Measurements from ENCODE around the gene DCST1.

The DCST1 gene

GRCh38 chr1:155001425-155001674 lies 32.3 kb upstream of the DCST1 start:
- no peak for DNase-seq

GRCh38 chr1:155001675-155002463 lies 31.8 kb upstream of the DCST1 start:
- peak; percentile 86 to 95 (median 90) for DNase-seq

- no peak for DNase-seq
These were observed 31.0 kb upstream of the DCST1 start, which contains the start of gene ZBTB7B for GRCh38 chr1:155002464-155003226. Gene ZBTB7B (plus strand): TSS chr1:155002802. CDS start chr1:155014661, 11,859 bp downstream.

GRCh38 chr1:155003227-155003765 lies 30.3 kb upstream of the DCST1 start:
- no peak for DNase-seq

GRCh38 chr1:155003766-155004351 lies 29.8 kb upstream of the DCST1 start:
- no peak for DNase-seq

GRCh38 chr1:155004352-155005075 lies 29.1 kb upstream of the DCST1 start:
- no peak for DNase-seq

- no peak for DNase-seq
These were observed 28.3 kb upstream of the DCST1 start for GRCh38 chr1:155005076-155006011.

- no peak for DNase-seq
These were observed 27.0 kb upstream of the DCST1 start for GRCh38 chr1:155006601-155007101.

GRCh38 chr1:155007251-155007828 lies 26.3 kb upstream of the DCST1 start:
- no peak for DNase-seq

GRCh38 chr1:155008015-155008941 lies 25.3 kb upstream of the DCST1 start:
- DNase-seq = peak in 1 of 4 experiments; percentile 26

- DNase-seq = no peak
These were observed 24.4 kb upstream of the DCST1 start for GRCh38 chr1:155009221-155009711.

GRCh38 chr1:155009742-155010141 lies 23.9 kb upstream of the DCST1 start:
- no peak for DNase-seq

- DNase-seq = no peak
These were observed 23.3 kb upstream of the DCST1 start for GRCh38 chr1:155010211-155010918.

GRCh38 chr1:155011004-155011416 lies 22.6 kb upstream of the DCST1 start:
- no peak for DNase-seq

- DNase-seq = no peak
These were observed 22.1 kb upstream of the DCST1 start for GRCh38 chr1:155011437-155012025.

GRCh38 chr1:155012026-155012546 lies 21.5 kb upstream of the DCST1 start:
- no peak for DNase-seq

- DNase-seq = no peak
These were observed 20.6 kb upstream of the DCST1 start for GRCh38 chr1:155012776-155013602.

- peak in 2 of 4 experiments; percentile 37 to 60 for DNase-seq
These were observed 20.0 kb upstream of the DCST1 start for GRCh38 chr1:155013632-155014031.
